ENCODE data around the gene AGAP5.
A peak's percentile ranks its signal among the peaks of the same experiment; 100 is the strongest.
"Not testable (repeated sequence)": the region's sequence is repeated elsewhere in the genome, so short reads cannot be mapped to it uniquely, and the experiment has no call there.

Gene AGAP5

GRCh38 chr10:73697675-73698159, at the start of gene AGAP5:
TSS of gene AGAP5 (minus strand) at chr10:73698109. CDS start at chr10:73697755, 354 bp downstream.
- DNase-seq (ENCODE audit: low spot score): not testable (repeated sequence)

DNA sequence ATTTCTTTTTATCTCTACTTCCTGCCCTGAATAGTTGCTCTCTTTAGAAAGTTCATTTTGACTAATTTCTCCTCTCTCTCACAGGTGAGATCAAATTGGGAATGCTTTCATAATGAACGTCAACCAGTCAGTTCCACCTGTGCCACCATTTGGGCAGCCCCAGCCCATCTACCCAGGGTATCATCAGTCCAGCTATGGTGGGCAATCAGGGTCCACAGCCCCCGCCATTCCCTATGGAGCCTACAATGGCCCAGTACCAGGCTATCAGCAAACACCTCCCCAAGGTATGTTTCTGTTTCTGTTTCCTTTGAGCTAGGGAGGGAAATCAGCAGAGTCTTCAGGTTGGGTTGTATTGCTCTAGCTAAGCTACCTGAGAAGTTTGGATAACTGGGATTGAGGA, 48.8 kb upstream of the AGAP5 start:
- no peak for DNase-seq (ENCODE audit: low spot score)

GRCh38 chr10:73744664-73744975, 46.7 kb upstream of the AGAP5 start:
- peak; percentile 53 for DNase-seq (ENCODE audit: low spot score)

- peak; percentile 97 for DNase-seq (ENCODE audit: low spot score)
Measured at GRCh38 chr10:73743905-73744663, 46.2 kb upstream of the AGAP5 start, which contains the start of gene SEC24C. TSS of gene SEC24C (plus strand) at chr10:73744372. CDS start at chr10:73746833, 2,461 bp downstream.

- no peak for DNase-seq (ENCODE audit: low spot score)
Measured at GRCh38 chr10:73743327-73743904, 45.5 kb upstream of the AGAP5 start.

GRCh38 chr10:73742454-73742734, 44.5 kb upstream of the AGAP5 start:
- DNase-seq (ENCODE audit: low spot score): no peak

GRCh38 chr10:73740501-73741254, 42.8 kb upstream of the AGAP5 start:
- DNase-seq (ENCODE audit: low spot score): not testable (repeated sequence)

GRCh38 chr10:73734796-73735305, 36.9 kb upstream of the AGAP5 start:
- DNase-seq (ENCODE audit: low spot score): no peak

- no peak for DNase-seq (ENCODE audit: low spot score)
Measured at GRCh38 chr10:73734028-73734720, 36.3 kb upstream of the AGAP5 start.

GRCh38 chr10:73732931-73733623, 35.2 kb upstream of the AGAP5 start:
- no peak for DNase-seq (ENCODE audit: low spot score)

GRCh38 chr10:73732426-73732825, 34.5 kb upstream of the AGAP5 start:
- DNase-seq (ENCODE audit: low spot score): no peak

GRCh38 chr10:73731588-73732375, 33.9 kb upstream of the AGAP5 start:
- no peak for DNase-seq (ENCODE audit: low spot score)

- DNase-seq (ENCODE audit: low spot score): peak; percentile 89
Measured at GRCh38 chr10:73730153-73730906, 32.4 kb upstream of the AGAP5 start.

GRCh38 chr10:73729781-73730152, 31.9 kb upstream of the AGAP5 start:
- peak; percentile 6 for DNase-seq (ENCODE audit: low spot score)

DNA sequence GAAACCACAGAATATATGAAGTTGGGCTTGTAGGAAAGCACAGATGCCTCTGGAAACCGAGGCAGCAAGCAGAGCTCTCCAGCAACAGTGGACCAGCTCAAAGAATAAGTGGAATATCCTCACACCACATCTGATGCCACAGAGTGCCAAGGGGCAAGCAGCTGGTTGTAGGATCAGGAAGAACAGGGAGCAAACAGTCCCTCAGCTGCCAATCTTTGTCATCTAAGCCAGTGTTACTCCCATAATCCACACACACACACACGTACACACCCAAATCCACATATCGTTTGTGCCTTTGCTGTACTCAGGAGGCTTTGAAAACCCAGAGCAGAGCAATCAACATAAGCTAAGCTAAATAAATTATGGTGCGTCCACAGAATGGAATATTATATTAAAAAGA, 25.6 kb upstream of the AGAP5 start:
- DNase-seq (ENCODE audit: low spot score): no peak

- not testable (repeated sequence) for DNase-seq (ENCODE audit: low spot score)
Measured at GRCh38 chr10:73720561-73720960, 22.7 kb upstream of the AGAP5 start.

- no peak for DNase-seq (ENCODE audit: low spot score)
Measured at GRCh38 chr10:73717556-73717955, 19.6 kb upstream of the AGAP5 start.

DNA sequence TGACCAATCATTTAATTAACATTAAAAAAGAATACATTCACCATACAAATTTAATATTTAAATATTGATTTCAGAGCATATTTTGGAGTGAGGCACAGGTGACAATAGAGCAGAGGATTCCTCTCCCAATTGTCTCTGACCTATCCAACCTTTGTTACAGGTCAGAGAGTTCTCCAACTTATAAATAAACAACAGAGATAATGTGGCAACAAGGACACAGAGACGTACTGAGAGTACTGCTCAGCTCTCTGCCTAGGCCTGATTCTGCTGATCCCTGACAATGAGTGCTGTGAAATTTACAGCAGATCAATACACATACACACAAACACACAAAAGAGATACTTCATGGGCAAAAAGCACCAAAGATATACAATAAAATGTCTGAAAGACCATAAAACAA, 18.3 kb upstream of the AGAP5 start:
- no peak for DNase-seq (ENCODE audit: low spot score)

DNA sequence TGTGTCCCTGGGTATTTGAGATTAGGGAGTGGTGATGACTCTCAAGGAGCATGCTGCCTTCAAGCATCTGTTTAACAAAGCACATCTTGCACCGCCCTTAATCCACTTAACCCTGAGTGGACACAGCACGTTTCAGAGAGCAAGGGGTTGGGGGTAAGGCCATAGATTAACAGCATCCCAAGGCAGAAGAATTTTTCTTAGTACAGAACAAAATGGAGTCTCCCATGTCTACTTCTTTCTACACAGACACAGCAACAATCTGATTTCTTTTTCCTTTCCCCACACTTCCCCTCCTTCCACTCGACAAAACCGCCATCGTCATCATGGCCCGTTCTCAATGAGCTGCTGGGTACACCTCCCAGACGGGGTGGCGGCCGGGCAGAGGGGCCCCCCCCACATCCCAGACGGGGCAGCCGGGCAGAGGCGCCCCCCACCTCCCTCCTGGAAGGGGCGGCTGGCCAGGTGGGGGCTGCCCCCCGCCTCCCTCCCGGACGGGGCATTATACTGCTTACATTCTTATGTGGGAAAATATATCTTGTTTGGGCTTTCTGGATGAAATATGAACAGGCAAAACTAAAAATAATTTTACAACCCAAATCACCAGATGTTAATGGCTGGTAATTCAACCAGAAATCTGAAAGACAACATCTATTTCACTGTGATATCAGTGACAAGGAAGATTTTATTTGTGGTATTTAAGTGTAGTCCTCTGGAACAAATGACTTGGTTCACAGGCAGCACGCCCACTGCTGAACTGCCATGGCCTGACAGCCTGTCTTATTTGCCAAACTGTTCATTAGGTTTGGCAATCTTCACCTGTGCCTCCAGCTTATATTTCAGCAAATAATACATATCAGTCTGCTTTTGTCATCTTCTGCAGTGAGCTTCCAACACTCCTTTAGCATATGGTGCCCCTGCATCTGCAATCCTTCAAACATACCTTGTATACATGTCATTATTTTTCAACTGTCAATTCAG, 17.6 kb upstream of the AGAP5 start:
- DNase-seq (ENCODE audit: low spot score): not testable (repeated sequence)
